ENCODE measurements around the gene FLT3.
"Not testable (repeated sequence)": the region's sequence is repeated elsewhere in the genome, so short reads cannot be mapped to it uniquely, and the experiment has no call there.

Gene FLT3

DNA sequence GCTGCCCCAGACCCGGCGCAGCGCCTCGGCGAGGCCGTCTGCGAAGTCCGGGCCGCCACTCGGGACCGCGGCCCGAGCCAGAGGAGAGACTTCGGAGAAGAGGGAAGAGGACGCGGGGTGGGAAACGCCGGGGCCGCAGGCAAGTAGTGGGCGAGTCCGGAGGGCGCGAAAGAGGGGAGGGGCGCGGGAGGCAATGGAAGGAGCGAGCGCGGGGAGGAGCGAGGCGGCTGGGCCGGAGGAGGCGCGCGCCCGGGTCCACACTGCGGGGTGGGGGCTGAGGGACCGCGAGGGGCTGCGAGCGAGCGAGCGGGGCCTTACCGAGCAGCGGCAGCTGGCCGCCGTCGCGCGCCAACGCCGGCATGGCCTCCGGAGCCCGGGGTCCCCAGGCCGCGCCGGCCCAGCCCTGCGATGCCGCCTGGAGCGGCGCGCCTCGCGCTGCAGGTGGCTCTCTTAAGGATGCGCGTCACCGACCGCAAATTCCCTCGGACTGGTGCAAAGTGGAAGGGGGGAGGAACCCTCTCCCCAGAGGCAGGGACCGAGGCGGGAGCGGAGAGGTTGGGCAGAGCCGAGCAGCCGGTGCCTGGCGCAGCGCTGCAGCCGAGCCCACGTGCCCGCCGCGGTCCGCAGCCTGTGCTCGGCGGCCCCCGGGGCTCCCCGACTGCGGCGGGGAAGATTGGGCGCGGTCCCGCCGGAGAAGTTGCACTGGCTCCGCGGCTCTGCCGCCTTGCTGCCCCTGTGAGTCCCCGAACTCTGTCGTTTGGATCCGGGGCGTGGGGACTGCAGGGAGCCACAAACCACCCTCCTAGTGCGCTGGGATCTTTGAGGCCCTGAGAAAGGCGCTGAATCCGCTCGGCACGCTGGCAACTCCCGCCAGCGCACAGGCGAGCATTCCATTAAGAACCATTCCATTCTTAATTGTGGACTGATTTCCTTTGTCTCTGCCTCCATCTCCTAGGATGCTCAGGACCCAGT, at the start of gene FLT3:
Gene FLT3 (minus strand): TSS at position 427 of the 972 bp plus-strand sequence. CDS start 66 bp downstream, at position 361.
- DNase-seq (ENCODE audit: low read depth), result no peak

- DNase-seq (ENCODE audit: low read depth), result no peak
Observed at GRCh38 chr13:28147495-28147894, 47.1 kb upstream of the FLT3 start.

- no peak for DNase-seq (ENCODE audit: low read depth)
Observed at GRCh38 chr13:28145049-28145448, 44.7 kb upstream of the FLT3 start.

DNA sequence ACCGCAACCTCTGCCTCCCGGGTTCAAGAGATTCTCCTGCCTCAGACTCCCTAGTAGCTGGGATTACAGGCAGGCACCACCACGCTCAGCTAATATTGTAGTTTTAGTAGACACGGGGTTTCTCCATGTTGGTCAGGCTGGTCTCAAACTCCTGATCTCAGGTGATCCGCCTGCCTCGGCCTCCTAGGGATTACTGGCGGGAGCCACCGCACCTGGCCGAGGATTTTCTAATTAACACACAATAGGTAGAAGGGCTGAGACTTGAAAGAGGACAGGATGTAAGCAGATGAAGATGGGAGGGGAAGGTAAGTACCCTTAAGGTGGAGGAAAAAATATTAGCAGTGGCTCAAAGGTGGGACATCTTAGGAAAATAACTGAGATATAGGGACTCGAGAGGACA, 41.2 kb upstream of the FLT3 start:
- not testable (repeated sequence) for DNase-seq (ENCODE audit: low read depth)

DNA sequence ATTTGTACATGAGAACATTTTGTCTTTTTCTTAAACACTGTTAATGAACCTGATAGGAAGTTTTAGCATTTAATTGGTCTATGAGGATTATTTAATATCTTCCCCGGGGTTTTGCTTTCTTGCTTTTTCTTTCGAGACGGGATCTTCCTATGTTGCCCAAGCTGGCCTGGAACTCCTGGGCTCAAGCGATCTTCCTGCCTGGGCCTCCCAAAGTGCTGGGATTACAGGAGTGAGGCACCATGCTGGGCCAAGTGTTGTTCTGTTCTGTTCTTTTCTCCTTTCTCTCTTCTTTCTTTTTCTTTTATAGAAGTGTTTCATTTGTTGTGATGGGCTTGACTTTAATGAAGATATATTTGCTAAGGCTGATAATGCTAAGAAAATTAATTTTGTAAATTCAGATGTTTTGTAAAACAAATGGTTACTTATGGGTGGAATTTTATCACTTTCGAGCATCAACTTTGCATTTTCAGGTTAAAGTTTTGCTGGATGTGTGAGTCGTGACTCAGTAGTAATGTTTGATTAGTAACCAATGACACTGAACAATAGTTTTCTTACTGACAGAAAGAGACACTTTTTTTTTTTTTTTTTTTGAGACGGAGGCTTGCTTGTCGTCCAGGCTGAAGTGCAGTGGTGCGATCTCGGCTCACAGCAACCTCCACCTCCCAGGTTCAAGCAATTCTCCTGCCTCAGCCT, 40.2 kb upstream of the FLT3 start:
- no peak for DNase-seq (ENCODE audit: low read depth)

- peak; percentile 86 for DNase-seq (ENCODE audit: low read depth)
Observed at GRCh38 chr13:28138756-28139470, 38.5 kb upstream of the FLT3 start.

GRCh38 chr13:28138012-28138755, 37.8 kb upstream of the FLT3 start, which contains the start of gene PAN3:
Gene PAN3, plus strand, starts transcription at chr13:28138545. Its CDS starts 113 bp downstream, at chr13:28138658.
- DNase-seq (ENCODE audit: low read depth), result peak; percentile 87

- DNase-seq (ENCODE audit: low read depth), result no peak
Observed at GRCh38 chr13:28137596-28137995, 37.2 kb upstream of the FLT3 start.

DNA sequence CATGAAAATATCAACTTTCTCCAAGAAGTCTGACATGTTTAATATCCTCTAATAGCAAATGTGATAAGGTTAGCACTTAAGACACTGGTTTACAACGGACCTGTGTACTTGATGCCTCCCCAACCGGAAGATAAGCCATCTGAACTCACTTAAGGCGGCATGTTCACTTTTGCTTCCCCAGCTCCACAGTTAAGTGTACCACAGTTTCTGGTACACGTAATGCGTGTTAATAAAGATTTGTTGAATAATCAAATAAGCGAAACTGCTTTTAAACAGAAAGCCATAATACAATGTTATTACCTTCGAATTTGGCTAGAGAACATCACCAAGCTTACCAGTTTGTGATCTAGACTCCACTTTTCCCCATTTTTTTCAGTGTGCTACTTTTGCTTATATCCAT, 36.5 kb upstream of the FLT3 start:
- DNase-seq (ENCODE audit: low read depth), result no peak

GRCh38 chr13:28131646-28132045, 31.3 kb upstream of the FLT3 start:
- DNase-seq (ENCODE audit: low read depth), result no peak

GRCh38 chr13:28129911-28130693, 29.7 kb upstream of the FLT3 start:
- no peak for DNase-seq (ENCODE audit: low read depth)

- DNase-seq (ENCODE audit: low read depth), result no peak
Observed at GRCh38 chr13:28128926-28129325, 28.6 kb upstream of the FLT3 start.

- no peak for DNase-seq (ENCODE audit: low read depth)
Observed at GRCh38 chr13:28128030-28128429, 27.7 kb upstream of the FLT3 start.

GRCh38 chr13:28121224-28121623, 20.8 kb upstream of the FLT3 start:
- DNase-seq (ENCODE audit: low read depth), result no peak

- no peak for DNase-seq (ENCODE audit: low read depth)
Observed at GRCh38 chr13:28120317-28120716, 19.9 kb upstream of the FLT3 start.

GRCh38 chr13:28117689-28118377, 17.5 kb upstream of the FLT3 start:
- no peak for DNase-seq (ENCODE audit: low read depth)

DNA sequence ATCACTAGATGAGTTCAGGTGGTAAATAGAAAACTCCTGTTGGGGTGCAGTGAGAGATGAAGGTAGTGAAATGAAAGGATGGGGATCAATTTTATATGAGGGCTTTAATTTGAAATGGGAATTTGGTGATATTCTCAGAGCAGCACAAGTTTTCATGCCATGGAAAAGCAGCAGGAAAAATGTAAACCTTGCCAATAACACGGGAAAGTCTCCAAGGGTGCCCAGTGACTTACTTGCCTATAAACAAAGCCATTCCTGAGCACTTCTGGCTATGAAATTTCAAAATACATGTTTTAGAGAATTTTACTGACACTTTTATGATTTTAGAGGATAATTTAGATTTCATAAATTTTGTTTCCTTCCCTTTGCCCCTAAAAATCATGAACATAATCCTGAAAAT, 16.4 kb upstream of the FLT3 start:
- no peak for DNase-seq (ENCODE audit: low read depth)

GRCh38 chr13:28110414-28110813, 10.0 kb upstream of the FLT3 start:
- no peak for DNase-seq (ENCODE audit: low read depth)

- DNase-seq (ENCODE audit: low read depth), result no peak
Observed at GRCh38 chr13:28106976-28107375, 6.6 kb upstream of the FLT3 start.

- not testable (repeated sequence) for DNase-seq (ENCODE audit: low read depth)
Observed at GRCh38 chr13:28101886-28102285, 1.5 kb upstream of the FLT3 start.
